MM.1S (cell line): ENCODE results near the gene SCN10A.

Source experiments
- EZH2 ChIP-seq: fragments of 300-600 bp; sonication (generic); optimal IDR thresholded peaks from 2 replicates; pipeline ENCODE3; 2017; ENCODE audit warnings: low read depth, mild to moderate bottlenecking, antibody characterized with exemption, low read length, mixed read lengths
- EZH2phosphoT487 ChIP-seq: fragments of 300-600 bp; sonication (generic); IDR thresholded peaks from 2 replicates; pipeline ENCODE4 v1.6.1; 2018; ENCODE audit warnings: antibody characterized with exemption, low read length
- TF ChIP-seq, protein P1 (sequence below): fragments of 300-600 bp; sonication (generic); IDR thresholded peaks from 2 replicates; pipeline ENCODE4 v1.5.1; 2016; ENCODE audit warnings: antibody characterized with exemption, low read length, mixed read lengths

DNA sequence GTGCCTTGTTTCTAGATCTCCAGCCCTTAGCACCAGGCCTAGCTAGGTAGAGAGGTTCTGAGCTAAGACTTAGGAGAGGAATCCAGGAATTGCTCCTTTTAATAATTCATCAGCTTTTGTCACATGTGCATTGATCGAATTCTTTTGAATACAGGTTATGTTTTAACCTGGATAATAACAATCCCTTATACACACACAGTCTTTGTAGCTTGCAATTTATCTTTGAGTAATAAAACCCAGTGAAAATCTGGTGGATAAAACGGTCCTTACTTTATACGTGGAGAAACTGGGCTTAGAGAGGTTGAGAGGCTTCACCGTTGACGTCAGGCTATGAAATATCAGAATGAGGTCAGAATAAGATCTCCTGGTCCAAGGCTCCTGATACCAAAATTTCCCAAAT lies 7.2 kb upstream of the SCN10A start:
- TF ChIP-seq EZH2 (no peak), EZH2phosphoT487 (no peak)
- TF ChIP-seq, protein P1, sequence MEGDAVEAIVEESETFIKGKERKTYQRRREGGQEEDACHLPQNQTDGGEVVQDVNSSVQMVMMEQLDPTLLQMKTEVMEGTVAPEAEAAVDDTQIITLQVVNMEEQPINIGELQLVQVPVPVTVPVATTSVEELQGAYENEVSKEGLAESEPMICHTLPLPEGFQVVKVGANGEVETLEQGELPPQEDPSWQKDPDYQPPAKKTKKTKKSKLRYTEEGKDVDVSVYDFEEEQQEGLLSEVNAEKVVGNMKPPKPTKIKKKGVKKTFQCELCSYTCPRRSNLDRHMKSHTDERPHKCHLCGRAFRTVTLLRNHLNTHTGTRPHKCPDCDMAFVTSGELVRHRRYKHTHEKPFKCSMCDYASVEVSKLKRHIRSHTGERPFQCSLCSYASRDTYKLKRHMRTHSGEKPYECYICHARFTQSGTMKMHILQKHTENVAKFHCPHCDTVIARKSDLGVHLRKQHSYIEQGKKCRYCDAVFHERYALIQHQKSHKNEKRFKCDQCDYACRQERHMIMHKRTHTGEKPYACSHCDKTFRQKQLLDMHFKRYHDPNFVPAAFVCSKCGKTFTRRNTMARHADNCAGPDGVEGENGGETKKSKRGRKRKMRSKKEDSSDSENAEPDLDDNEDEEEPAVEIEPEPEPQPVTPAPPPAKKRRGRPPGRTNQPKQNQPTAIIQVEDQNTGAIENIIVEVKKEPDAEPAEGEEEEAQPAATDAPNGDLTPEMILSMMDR = no peak
